ENCODE measurements around the gene TMEM132E. TPM values are rescaled to one million over a fixed set of nuclear protein-coding genes. Genes with fewer than 3 reads are reported as not detected.

The TMEM132E gene
- total and polyA plus RNA-seq, 2 of the 8 experiments (the other 6 are each of a cell fraction or from before 2014, with no cell fraction given) = 0.45 to 0.60 TPM

GRCh38 chr17:34578656-34579016 lies 746 bp upstream of the TMEM132E start:
- H4K5ac ChIP-seq (ENCODE audit: insufficient read length, low read depth, low read length) = no peak overlapping the region
- H3K79me1 ChIP-seq (ENCODE audit: low read depth, low read length) = no peaks in the 10 kb centered on the region
- ChIA-PET CTCF (ENCODE audit: partially characterized antibody) (interaction anchor here (0.6 to 2.0 kb wide), 17 partner anchors 8 to 530 kb away, joined by 3 to 8 read pairs (median 3); no protein-coding TSS in a partner anchor), POLR2A (ENCODE audit: partially characterized antibody) (interaction anchor here (0.6 to 1.8 kb wide), 7 partner anchors 11 to 35 kb away, joined by 3 to 5 read pairs (median 3); no protein-coding TSS in a partner anchor)
- H2BK12ac ChIP-seq (ENCODE audit: low read depth, low read length) = no peak overlapping the region
- H3K9ac ChIP-seq (replicated peaks in 1 of 4; ENCODE audit: extremely low read depth in 1 of 4, low read depth in 3 of 4, low read length in 3 of 4) = no peak overlapping the region
- no peak overlapping the region for H2BK20ac ChIP-seq (ENCODE audit: low read length)
- WGBS, 2 experiments (ENCODE audit: extremely low coverage in 1 of 2, insufficient coverage in 1 of 2, insufficient read length in 1 of 2, insufficient replicate concordance in 2 of 2, low coverage in 1 of 2, low lambda C conversion rate in 2 of 2, missing lambda C conversion rate in 1 of 2) = 8% methylated on average over 11 of the region's 11 CpGs; no CpG with 5 or more reads in 1 of the 2 experiments
- H3K4me1 ChIP-seq (replicated peaks in 1 of 4; ENCODE audit: control insufficient read depth in 3 of 4, insufficient read depth in 4 of 4, low read length in 3 of 4) = peaks cover 10 to 40% (median 25%) of the 10 kb centered on the region in 4 experiments
- peaks cover 29% of the 10 kb centered on the region; the same call in 1 of the 2 replicates for H3K23me2 ChIP-seq (ENCODE audit: low read depth, low read length)
- no peak overlapping the region for H3K14ac ChIP-seq (ENCODE audit: insufficient read length)
- peak overlapping the region; percentile 4 to 63 (median 34); a peak in 7 of 8 replicates for H3K4me3 ChIP-seq (ENCODE audit: extremely low read depth in 1 of 4, insufficient read depth in 2 of 4, low read depth in 3 of 4, low read length in 4 of 4)
- H3K9me3 ChIP-seq (ENCODE audit: insufficient read depth in 2 of 2, low read depth in 1 of 2, low read length in 1 of 2) = no peaks in the 10 kb centered on the region
- H3K27me3 ChIP-seq (replicated peaks in 1 of 4; ENCODE audit: control insufficient read depth in 3 of 4, extremely low read depth in 1 of 4, insufficient read depth in 3 of 4, low read length in 3 of 4) = peaks cover 62 to 91% (median 85%) of the 10 kb centered on the region in 4 experiments
- peak overlapping the region; percentile 75 to 86 for H3K4me2 ChIP-seq (ENCODE audit: insufficient read depth in 1 of 2, low read depth in 2 of 2, low read length in 2 of 2)
- H4K20me1 ChIP-seq (replicated peaks in 1 of 2; ENCODE audit: control insufficient read depth in 1 of 2, insufficient read depth in 2 of 2, low read length in 2 of 2) = peaks cover 7 to 20% of the 10 kb centered on the region in 2 experiments
- H2BK5ac ChIP-seq (ENCODE audit: low read depth, low read length) = no peak overlapping the region
- TF ChIP-seq CHD2 (IDR thresholded peaks at IDR 0.05; ENCODE audit: low read length) = no peak
- no peak for TF ChIP-seq HDAC2 (IDR thresholded peaks at IDR 0.05; ENCODE audit: borderline replicate concordance in 1 of 2, low read depth in 2 of 2, low read length in 2 of 2)
- DNase-seq (ENCODE audit: low read depth in 1 of 2, low spot score in 2 of 2) (no peak), FAIRE-seq (no peak)
- H4K8ac ChIP-seq (ENCODE audit: extremely low read depth, insufficient read depth, low read length) = no peak overlapping the region
- peaks cover 0 to 4% (median 0%) of the 10 kb centered on the region in 4 experiments; a peak in 1 of 8 replicates for H3K36me3 ChIP-seq (ENCODE audit: control insufficient read depth in 2 of 4, insufficient read depth in 4 of 4, low read length in 3 of 4)
- no peak overlapping the region for H3K56ac ChIP-seq (replicated peaks; ENCODE audit: insufficient read length, low read depth, low read length)
- H4K91ac ChIP-seq (replicated peaks; ENCODE audit: insufficient read length, low read length) = no peak overlapping the region
- no peak overlapping the region for H2BK120ac ChIP-seq (replicated peaks; ENCODE audit: low read depth, low read length)
- no peak overlapping the region for H2AFZ ChIP-seq (ENCODE audit: low read length)
- no peak overlapping the region; the same call in 1 of the 2 replicates for H3K18ac ChIP-seq (ENCODE audit: extremely low read depth, low read length)
- H3K4ac ChIP-seq (replicated peaks; ENCODE audit: insufficient read length, low read depth, low read length) = no peak overlapping the region
- no peak overlapping the region for H3K23ac ChIP-seq (ENCODE audit: insufficient read length)
- no peak overlapping the region for H2AK5ac ChIP-seq (ENCODE audit: low read depth, low read length)
- H3K79me2 ChIP-seq (ENCODE audit: control insufficient read depth in 1 of 2, insufficient read depth in 2 of 2, low read length in 2 of 2) = no peaks in the 10 kb centered on the region
- H3K27ac ChIP-seq (ENCODE audit: low read depth, low read length) = no peak overlapping the region
- H2BK15ac ChIP-seq (ENCODE audit: low read length) = no peak overlapping the region

Measured in H1 (cell line).